ENCODE results near the gene CEP120. TPM values are rescaled to one million over a fixed set of nuclear protein-coding genes. Genes with fewer than 3 reads are reported as not detected.

CEP120 gene
- total RNA-seq, 3 donors from 2014 or later (not counting 1 experiment from before 2014, with no cell fraction given): 51.2 to 58.9 (median 54.6) TPM

GRCh38 chr5:123297198-123297831 lies 125.9 kb downstream of the CEP120 start:
- DNase-seq: no peak
- Histone ChIP-seq H3K36me3 (ENCODE audit: control insufficient read depth, insufficient read depth, low read length) (no peaks in the 10 kb centered on the region), H3K27me3 (ENCODE audit: control insufficient read depth, insufficient read depth, low read length) (peaks cover 3% of the 10 kb centered on the region), H3K4me3 (ENCODE audit: low read length) (no peak overlapping the region), H3K9me3 (ENCODE audit: control insufficient read depth, insufficient read depth, low read length) (no peaks in the 10 kb centered on the region), H3K4me1 (ENCODE audit: control insufficient read depth, insufficient read depth, low read length) (no peaks in the 10 kb centered on the region), H3K27ac (ENCODE audit: low read length) (no peak overlapping the region)
- Mint-ChIP-seq H3K27me3 (ENCODE audit: low read depth in 2 of 2) (peaks cover 2 to 6% of the 10 kb centered on the region in 2 donors), H3K9me3 (peaks cover 0 to 2% of the 10 kb centered on the region in 2 donors), H3K4me1 (no peaks in the 10 kb centered on the region), H3K36me3 (peaks cover 7% of the 10 kb centered on the region), H3K27ac (no peak overlapping the region), H3K4me3 (no peak overlapping the region)
- WGBS (ENCODE audit: insufficient coverage): 83% methylated on average over 1 of the region's 2 CpGs
- ATAC-seq: no peak
- no peak for TF ChIP-seq CTCF (IDR thresholded peaks at IDR 0.05)
- intact Hi-C loops (cut with micrococcal nuclease): no loop called here

Other genes starting within 250 kb of the CEP120 start
- 100 to 1,000 TPM in 2 of 3 donors, 10 to 100 TPM in 1; 96.7 to 111 (median 101) TPM for gene CSNK1G3, start 88.8 kb upstream of the CEP120 start, total RNA-seq

Data from natural killer cell (primary cell).